GM20431 (cell line): ENCODE results near the gene KRTAP10-1.
"Not testable (repeated sequence)": the region's sequence is repeated elsewhere in the genome, so short reads cannot be mapped to it uniquely, and the experiment has no call there.

Experiments
- in situ Hi-C: fragments of 300-500 bp; cut with MseI, MboI; formaldehyde crosslinking; loops from one replicate; pipeline ENCODE4 v1.15.0; 2020; ENCODE audit warnings: low sequenced_read_pairs; ENCODE audit not compliant: unreplicated experiment

The KRTAP10-1 gene

DNA sequence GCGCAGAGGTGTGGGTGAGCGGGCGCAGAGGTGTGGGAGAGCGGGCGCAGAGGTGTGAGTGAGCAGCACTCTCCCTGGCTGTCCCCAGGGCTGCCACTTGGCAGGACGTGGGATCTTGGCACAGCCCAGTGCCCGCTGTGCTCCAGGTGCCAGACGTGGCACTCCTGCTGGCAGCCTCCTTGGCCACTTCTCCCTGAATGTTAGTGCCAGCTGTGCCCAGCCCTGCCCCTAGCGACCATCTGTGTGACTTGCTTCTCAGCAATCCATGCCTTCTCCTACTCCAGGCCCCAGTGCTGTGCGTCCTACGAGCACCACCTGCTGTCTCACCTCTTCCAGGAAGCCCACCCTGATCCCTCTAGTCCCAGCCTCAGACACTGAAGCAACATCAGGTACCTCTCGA, 30.5 kb downstream of the KRTAP10-1 start:
- in situ Hi-C loops = no loop called here

DNA sequence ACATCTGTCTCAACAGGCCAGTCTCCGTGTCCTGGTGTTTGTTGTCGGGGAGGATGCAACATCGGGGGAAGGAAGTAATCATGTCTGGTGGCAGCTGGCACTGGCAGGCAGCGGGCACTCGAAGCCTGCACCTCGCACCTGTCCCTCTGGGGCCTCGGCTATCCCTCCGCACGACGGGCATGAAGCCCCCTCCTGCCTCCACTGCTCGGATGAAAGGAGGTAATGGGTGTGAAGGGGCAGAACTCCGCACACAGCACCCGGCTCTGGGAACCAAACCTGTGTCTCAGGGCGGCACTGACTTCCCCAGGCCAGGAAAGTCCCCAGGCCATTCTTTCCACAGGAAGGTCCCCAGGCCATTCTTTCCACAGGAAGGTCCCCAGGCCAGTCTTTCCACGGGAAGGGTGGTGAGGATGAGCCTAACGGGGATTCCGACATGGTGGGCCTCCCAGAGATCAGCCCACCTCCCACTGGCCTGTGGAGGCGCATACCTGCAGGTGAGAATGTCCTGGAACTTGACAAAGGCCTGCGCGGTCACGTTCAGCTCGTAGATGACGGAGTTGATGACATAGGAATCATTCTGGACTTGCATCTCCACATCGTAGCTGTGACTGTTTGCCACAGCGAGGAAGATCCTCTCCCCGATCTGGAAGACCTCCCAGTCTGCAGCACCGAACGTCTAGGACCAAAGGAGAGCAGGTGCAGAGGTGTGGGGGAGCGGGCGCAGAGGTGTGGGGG, 31.1 kb downstream of the KRTAP10-1 start:
- in situ Hi-C loops = no loop called here

DNA sequence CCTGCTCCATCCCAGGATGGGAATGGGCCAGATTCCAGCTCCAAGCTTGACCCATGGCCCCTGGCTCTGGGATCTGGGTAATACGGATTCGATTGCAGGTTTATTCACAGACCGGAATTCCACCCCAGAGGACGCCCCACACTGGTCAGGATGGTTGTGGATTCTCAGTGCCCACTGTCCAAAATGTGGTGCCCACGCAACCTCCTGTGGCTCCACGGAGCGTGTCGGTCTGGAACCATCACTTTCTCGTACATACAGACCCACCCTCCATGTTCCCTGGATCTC, 31.6 kb downstream of the KRTAP10-1 start:
- in situ Hi-C loops = no loop called here

DNA sequence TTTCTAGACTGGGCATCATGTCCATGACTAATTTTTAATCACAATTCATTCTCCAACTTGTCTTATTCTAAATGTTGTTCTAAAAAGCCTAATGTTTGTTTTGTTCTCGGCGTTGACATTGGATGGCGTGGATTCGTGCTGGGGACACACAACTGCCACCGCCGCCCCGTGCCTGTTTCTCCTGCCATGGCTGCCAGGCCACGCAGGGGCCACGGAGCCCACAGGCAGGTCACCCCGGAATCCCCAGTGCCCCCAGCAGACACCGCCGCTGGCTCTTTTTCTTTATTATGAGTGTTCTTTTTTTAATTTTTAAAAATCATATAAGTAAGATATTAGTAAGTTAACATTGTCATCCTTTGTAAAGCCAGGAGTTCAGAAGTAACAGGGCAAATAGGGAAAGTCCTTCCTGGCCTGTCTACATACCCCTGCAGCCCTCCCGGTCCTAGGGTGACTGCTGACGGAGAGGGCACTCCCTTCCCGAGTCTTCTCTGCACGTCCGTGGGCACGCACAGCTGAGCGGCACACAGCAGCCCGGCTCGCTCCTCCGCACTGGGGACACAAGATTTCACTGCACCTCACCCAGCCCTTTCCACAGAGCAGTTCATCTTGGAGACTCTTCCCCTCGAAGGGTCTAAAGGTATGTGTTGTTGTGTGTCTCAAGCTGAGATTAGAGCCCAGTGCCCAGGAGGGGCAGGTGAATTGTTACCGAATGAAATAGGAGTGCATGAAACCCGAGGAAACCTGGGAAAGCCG, 32.1 kb downstream of the KRTAP10-1 start:
- in situ Hi-C loops = no loop called here

DNA sequence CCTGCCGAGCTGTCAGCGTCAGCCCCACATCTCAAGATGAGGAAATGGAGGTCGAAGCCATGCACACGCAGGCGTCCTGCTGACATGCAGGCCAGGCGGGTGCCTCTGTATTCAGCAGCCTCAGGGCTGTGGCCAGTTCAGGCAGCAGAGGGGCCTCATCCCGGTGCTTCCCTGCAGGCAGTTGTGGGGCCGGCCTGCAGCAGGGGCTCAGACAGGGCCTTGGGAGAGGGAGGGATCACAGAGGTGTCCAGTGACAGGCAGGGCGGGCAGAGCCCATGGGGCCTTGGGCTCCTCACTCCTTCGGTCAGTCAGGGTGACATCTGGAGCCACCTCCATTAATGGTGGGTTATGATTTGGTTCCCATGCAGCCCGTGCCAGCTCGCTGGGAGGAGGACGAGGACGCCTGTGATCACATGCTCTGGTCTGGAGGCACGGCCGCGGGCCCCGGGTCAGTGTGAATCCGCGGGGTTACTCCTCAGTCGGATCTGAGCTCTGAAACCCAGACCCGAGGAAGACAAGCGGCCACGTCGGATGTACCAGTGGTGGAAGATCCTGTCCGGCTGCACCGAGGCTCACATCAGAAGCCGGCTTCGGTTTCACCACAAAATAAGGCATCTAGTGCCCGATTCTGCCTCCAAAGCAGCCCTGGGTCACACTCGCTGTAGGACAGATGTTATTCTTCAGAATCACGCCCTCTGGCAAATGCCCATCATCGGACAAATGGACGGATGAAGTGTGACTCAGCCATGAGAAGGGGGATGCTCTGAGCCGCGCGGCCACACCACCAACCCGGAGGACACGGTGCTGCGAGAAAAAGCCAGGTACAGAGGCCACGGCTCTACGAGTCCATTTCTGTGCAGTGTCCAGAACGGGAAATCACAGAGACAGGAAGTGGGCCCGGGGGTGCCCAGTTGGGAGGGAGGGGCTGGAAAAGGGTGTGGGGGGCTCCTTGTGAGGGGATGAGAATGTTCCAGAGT, 33.4 kb downstream of the KRTAP10-1 start:
- in situ Hi-C loops = no loop called here

DNA sequence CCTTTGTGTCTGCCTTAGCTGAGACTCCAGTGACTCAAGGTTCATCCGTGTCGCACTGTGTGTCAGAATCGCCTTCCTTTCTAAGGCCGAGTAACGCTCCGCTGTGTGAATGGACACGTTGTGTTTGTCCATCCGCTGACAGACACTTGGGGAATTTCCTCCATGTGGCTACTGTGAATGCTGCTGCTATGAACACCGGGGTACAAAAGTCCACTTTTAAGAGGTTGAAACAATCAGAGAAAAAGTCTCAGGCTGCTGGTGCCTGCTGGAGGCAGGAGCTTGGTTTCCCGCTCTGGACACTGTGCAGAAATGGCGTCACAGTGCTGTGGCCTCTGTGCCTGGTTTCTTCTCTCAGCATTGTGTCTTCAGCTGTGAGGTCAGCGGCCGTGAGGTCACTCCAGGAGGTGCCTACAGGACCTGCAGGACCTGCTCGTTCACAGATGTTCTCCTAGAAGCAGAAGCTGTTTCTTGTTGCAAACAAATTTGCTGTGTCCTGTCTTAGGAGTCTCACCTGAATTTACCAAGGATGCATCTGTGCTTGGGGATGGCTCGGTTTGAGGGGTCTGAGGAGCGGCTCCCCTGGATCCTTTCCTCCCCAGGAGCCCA, 34.2 kb downstream of the KRTAP10-1 start:
- in situ Hi-C loops = no loop called here

DNA sequence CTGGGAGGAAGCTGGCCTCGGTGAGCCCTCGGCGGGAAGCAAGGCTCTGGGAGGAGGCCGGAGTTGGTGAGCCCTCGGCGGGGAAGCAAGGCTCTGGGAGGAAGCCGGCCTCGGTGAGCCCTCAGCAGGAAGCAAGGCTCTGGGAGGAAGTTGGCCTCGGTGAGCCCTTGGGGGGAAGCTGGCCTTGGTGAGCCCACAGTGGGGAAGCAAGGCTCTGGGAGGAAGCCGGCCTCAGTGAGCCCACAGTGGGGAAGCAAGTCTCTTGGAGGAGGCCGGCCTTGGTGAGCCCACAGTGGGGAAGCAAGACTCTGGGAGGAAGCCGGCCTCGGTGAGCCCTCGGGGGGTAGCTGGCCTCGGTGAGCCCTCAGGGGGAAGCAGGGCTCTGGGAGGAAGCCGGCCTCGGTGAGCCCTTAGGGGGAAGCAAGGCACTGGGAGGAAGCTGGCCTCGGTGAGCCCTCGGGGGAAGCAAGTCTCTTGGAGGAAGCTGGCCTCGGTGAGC, 36.0 kb downstream of the KRTAP10-1 start:
- in situ Hi-C loops = no loop called here

DNA sequence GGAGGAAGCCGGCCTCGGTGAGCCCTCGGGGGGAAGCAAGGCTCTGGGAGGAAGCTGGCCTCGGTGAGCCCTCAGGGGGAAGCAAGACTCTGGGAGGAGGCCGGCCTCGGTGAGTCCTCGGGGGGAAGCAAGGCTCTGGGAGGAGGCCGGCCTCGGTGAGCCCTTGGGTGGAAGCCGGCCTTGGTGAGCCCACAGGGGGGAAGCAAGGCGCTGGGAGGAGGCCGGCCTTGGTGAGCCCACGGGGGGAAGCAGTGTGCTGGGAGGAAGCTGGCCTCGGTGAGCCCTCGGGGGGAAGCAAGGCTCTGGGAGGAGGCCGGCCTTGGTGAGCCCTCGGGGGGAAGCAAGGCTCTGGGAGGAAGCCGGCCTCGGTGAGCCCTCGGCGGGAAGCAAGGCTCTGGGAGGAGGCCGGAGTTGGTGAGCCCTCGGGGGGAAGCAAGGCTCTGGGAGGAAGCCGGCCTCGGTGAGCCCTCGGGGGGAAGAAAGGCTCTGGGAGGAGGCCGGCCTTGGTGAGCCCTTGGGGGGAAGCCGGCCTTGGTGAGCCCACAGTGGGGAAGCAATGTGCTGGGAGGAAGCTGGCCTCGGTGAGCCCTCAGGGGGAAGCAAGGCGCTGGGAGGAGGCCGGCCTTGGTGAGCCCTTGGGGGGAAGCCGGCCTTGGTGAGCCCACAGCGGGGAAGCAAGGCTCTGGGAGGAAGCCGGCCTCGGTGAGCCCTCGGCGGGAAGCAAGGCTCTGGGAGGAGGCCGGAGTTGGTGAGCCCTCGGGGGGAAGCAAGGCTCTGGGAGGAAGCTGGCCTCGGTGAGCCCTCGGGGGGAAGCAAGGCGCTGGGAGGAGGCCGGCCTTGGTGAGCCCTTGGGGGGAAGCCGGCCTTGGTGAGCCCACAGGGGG, 36.7 kb downstream of the KRTAP10-1 start:
- in situ Hi-C loops = not testable (repeated sequence)

DNA sequence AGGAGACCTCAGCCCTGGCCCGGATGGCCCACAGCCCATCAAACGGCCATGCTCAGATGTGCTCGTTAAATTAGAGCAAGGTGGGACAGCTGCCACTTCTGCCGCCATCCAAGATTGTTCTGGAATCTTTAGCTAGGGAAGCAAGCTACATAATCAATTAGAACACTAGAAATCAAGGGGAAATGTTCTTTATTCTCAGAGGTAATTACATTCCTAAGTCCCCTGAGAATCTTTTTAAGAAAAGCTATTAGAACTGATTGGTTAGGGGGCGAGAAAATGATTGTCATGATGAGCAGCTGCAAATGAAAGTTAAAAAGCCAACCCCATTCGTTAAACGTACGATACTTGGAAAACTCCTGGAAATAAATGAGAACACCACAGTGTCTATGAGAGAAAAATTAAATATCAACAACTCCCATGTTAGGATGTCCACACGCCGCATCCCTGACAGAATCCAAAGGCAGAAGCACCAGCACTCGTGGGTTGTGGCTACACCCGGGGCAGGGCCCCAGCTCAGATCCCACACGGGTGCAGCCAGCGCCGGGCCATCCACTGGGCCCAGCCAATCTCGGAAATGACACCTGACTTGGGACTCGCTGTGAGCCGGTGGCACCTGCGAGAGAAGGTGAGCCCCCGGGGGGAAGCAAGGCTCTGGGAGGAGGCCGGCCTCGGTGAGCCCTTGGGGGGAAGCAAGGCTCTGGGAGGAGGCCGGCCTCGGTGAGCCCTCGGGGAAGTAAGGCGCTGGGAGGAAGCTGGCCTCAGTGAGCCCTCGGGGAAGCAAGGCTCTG, 37.6 kb downstream of the KRTAP10-1 start:
- in situ Hi-C loops = no loop called here

DNA sequence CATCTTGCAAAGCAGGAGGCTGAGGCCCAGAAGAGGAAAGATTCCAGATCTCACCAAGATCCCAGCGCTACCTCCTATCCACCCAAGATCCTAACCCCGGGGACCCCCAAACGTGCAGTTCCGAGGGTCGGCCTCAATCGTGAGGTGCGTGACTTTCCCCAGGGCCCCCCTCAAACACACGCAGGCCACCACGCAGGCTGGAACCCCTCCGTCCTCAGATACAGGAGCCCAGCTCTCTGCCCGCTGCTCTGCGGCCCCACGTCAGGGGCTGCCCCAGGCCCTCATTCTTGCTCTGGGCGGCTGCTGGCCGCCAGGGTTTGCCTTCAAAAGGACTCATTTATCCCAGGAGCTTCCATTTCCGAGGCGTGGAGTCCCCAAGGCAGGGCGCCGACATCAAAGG, 39.9 kb downstream of the KRTAP10-1 start:
- in situ Hi-C loops = no loop called here

DNA sequence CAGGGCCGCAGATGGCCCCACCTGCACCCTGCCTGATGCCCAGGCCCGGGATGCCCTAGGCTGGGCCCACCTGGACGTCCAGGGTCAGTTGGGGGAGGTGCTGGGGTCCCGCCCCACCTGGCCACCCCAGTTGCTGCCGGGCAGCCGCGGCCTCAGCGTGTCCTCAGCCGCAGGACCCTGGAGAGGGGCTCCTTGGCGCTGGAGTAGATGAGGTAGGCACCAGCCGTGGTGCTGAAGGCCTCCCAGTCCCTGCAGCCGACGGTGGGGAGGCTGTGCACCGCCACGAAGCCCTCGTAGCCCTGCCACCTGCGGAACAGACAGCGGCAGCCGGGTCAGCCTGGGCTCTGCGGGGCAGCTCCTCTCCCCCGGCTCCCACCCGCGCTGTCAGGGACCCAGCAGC, 40.4 kb downstream of the KRTAP10-1 start:
- in situ Hi-C loops = no loop called here

DNA sequence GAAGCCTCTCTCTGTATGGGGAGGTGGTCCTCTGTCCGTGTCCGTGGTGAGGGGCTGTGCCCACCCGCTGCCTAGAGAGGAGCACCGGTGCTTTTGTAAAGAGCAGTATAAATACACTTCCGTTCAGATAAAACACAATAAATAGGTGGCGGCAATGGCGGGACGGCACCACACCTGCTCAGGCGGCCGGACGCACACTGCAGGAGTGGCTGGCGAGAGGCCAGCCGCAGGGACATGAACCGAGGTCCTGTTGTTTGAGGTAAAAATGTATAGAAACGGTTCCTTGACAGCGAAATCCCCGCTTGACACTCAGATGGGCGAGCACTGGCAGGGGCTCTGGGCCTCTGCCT, 40.8 kb downstream of the KRTAP10-1 start:
- in situ Hi-C loops = no loop called here

DNA sequence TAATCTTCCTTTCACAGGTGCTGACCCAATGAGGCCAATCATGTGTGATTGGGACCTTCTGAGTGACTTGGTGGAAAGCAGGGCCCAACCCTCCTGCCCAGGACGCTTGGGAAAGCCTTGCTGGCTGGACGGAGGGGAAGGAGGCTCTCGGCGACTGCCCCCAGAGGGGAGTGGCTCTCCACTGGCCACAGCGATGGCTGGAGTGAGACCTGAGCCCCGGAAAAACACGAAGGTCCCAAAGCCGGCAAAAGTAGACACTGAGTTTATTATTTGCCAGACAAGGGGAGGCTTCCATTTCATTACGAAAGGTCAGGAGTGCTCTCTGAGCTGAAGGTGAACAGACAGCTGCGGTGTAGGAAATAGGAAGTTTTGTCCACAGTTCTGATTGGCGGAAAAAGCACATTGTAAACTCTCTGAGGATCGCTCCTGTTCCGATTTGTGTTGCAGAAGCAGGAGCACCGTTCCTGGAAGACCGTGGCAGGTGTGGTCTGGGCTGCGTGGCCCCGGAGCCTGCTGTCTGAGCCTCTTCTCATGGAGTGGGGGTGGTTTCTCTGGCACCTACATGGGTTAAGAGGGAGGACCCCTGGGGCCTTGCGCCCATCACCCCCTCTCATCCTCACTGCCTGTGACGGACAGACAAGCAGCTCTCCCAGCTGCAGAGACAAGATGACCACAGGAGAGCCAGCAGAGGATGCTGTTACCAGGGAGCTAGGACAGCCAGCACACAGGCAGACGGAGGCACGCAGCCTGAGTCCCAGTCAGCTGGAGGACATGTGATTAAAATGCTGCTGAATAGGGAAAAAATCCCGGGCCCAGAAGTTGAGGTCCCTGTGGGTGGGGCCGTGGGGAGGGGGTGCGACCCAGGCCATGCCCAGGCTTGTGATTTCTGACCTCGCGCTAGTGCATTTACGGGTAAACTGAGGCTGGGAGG, 41.5 kb downstream of the KRTAP10-1 start:
- in situ Hi-C loops = no loop called here

DNA sequence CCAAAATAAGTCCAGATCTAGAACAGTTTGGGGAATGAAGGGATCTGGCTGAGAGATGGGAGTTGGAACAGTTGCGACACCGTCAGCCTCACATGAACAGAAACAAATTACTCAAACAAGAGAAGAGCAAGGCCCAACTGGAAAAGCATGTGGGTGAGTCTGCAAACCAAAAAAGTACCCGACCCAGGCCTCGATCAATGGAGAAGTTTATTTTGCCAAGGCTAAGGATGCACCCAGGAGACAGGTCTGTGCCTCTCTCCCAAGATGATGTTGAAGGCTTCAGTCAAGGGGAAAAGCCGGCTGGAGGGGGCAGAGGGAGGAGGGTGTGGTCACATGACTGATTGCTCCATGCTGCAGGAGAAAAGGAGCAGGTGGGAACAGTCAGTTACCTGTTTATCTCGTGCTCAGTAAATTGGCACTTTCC, 42.3 kb downstream of the KRTAP10-1 start:
- in situ Hi-C loops = no loop called here

DNA sequence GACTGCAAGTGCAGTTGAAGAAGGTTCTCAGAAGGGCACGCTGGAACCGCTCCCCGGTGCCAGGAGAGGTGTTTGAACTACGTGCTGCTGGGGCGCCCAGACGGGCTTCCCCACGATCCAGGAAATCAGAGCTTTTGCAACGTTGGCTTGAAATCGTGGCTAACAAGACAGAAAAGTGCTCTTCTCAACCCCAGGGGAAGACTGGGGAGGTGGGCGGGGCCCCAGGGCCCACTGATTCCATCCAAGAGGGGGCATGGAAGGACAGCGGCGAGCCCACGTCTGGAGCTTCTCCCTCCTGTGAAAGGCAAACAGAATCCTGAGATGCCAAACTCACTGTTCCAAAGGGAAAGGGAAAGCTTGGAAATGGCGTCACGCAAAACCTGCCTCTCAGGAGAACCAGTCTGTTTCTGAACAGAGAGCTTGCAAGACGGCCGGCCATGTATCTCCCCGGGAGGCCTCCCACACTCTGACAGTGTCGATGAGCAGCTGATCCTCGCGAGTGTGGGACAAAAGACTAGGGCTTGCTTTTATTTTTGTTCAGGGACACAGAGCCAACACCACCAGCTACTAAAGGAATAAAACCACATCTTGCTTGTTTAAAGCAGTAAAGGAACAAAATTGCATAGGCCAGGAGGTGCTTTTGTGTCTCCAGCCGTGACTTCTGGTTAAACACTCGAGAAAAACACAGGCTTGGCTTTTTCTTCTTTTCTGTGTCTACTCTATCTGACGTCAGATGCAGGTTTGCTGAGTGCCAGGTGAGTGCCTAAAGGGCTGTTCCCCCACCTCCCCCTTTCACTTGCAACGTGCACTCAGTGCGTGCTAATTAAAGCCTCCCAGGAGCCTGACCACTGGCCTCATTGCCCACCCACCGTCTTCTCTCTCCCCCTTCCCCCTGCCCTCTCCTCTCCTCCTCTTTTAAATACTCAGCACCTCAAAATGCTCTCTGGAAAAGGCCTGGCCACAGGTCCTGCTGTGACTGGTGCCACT, 43.1 kb downstream of the KRTAP10-1 start:
- in situ Hi-C loops = no loop called here
